Measurements from ENCODE around the gene PKNOX2. TPM values are rescaled to one million over a fixed set of nuclear protein-coding genes. Genes with fewer than 3 reads are reported as not detected.

Gene PKNOX2, protein sequence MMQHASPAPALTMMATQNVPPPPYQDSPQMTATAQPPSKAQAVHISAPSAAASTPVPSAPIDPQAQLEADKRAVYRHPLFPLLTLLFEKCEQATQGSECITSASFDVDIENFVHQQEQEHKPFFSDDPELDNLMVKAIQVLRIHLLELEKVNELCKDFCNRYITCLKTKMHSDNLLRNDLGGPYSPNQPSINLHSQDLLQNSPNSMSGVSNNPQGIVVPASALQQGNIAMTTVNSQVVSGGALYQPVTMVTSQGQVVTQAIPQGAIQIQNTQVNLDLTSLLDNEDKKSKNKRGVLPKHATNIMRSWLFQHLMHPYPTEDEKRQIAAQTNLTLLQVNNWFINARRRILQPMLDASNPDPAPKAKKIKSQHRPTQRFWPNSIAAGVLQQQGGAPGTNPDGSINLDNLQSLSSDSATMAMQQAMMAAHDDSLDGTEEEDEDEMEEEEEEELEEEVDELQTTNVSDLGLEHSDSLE
- not detected for total RNA-seq

DNA sequence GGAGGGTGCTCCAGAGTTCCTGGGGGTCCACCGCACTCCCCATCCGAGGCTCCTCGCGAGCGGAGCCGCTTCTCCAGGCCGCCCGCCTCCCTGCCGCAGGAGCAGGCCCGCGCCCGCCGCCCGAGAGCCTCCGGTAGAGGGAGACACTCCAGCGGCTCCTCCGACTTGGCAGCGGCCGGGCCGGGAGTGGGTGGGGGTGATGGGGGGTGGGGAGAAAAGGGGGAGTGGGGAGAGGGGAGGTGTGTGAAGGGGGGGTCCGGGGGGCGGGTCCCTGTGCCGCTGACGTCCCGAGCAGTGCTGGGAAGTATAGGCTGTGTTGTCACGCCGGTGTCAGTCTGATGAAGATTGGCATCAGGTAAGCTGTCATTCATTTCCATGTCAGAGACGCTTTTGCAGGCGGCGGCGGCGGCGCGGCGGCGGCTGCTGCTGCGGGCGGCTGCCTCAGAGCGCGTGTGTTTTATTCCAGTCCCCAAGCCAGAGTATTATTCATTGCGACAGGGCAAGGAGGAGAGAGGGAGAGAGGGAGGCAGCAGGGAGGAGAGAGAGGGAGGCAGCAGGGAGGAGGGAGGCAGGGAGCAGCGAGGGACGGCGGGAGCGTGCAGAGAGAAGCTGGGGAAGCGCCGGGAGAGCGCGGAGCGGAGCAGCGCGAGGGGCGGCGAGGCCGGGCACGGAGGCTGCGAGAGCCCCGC is at the start of gene PKNOX2:
PKNOX2 (plus strand) TSS at position 330 of the 689 bp plus-strand sequence. CDS start 186,555 bp downstream, outside the sequence.
- Mint-ChIP-seq H3K4me3 (peak within 1 kb of the TSS; percentile 77), H3K27ac (no peak within 1 kb of the TSS), H3K4me1 (ENCODE audit: low read depth) (peaks cover 17% of the 10 kb centered on the region), H3K27me3 (peaks cover 48% of the 10 kb centered on the region), H3K9me3 (no peaks in the 10 kb centered on the region), H3K36me3 (no peaks in the 10 kb centered on the region)
- ChIA-PET POLR2A (no interaction called here), CTCF (interaction anchor here (0.6 to 1.3 kb wide), 4 partner anchors 10 to 209 kb away, joined by 3 to 8 read pairs (median 4); no protein-coding TSS in a partner anchor)
- intact Hi-C loops (cut with micrococcal nuclease), result loop anchor here (1.0 to 10.0 kb wide), 2 partner anchors 181 to 240 kb away; no protein-coding TSS in a partner anchor
- DNase-seq, result peak; percentile 70

DNA sequence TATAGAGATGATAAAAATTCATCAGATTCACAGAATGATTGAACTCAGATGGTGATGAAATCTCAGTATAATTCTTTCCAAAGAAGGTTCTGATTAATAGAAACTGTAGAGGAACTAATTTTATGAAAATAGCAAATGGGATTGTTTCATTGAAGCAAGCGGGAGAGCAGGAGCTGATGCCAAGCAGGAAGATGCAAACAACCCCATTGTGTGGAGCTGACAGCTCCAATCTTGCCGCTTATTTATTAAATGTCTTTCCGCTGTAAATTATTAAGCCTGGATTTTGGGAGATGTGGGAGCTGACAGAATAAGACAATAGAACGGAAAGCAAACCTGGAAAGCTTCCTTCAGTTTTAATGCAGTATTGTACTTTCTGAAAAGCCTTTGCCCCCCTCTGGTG is 47.1 kb upstream of the PKNOX2 start:
- intact Hi-C loops (cut with micrococcal nuclease), result no loop called here
- Mint-ChIP-seq H3K4me3 (no peak overlapping the region), H3K27ac (no peak overlapping the region), H3K36me3 (no peaks in the 10 kb centered on the region), H3K4me1 (ENCODE audit: low read depth) (no peaks in the 10 kb centered on the region), H3K9me3 (peaks cover 4% of the 10 kb centered on the region), H3K27me3 (peaks cover 9% of the 10 kb centered on the region)
- no peak for DNase-seq
- CTCF ChIA-PET, result interaction anchor here (1.4 kb wide), 1 partner anchor 25 kb away, joined by 3 read pairs; no protein-coding TSS in a partner anchor
- POLR2A ChIA-PET, result no interaction called here

DNA sequence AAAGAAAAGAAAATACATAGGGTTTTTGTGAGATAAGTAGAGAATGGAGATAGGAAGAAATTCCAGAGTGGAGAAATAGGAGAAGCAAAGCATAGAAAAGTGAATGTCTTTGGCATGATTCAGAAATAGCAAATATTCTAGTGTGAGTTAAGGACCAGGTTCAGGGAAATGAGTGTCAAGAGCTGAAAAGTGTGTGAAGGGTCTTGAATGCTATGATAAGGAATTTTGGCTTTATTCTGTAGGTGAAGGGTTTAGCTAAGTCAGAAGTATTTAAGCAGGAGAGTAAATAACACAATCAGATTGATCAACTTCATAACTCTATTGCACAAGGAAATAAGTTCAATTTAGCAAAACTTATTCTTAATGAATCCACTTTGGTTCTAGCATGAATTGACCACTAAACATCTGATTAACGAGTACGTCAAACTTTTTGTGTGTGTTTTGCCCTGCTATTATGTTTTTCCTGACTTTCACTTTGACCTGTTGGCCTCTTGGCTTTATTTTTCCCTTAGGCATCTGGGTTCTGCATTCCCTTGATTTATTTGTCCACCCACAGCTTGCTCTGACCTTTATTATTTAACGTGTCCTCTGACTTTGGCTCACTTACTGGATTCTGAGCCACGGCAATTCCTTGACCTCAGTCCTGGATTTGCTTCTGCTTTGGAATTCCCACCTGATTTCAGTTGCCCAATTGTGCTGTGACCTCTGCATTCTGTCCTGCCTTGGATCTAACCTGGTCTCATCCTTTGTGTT is 41.2 kb upstream of the PKNOX2 start:
- peaks cover 17% of the 10 kb centered on the region for H3K27me3 Mint-ChIP-seq
- DNase-seq, result no peak
- H3K9me3 Mint-ChIP-seq, result peaks cover 2% of the 10 kb centered on the region
- no peak overlapping the region for H3K27ac Mint-ChIP-seq
- H3K4me3 Mint-ChIP-seq, result no peak overlapping the region
- intact Hi-C loops (cut with micrococcal nuclease), result no loop called here
- peaks cover 6% of the 10 kb centered on the region for H3K4me1 Mint-ChIP-seq (ENCODE audit: low read depth)
- CTCF ChIA-PET, result interaction anchor here (0.6 to 4.3 kb wide), 11 partner anchors 11 to 352 kb away, joined by 3 to 34 read pairs (median 6); partner anchors contain the start of gene TMEM218
- H3K36me3 Mint-ChIP-seq, result no peaks in the 10 kb centered on the region
- POLR2A ChIA-PET, result interaction anchor here (1.8 kb wide), 1 partner anchor 12 kb away, joined by 9 read pairs; the partner anchor contains the start of gene TMEM218

DNA sequence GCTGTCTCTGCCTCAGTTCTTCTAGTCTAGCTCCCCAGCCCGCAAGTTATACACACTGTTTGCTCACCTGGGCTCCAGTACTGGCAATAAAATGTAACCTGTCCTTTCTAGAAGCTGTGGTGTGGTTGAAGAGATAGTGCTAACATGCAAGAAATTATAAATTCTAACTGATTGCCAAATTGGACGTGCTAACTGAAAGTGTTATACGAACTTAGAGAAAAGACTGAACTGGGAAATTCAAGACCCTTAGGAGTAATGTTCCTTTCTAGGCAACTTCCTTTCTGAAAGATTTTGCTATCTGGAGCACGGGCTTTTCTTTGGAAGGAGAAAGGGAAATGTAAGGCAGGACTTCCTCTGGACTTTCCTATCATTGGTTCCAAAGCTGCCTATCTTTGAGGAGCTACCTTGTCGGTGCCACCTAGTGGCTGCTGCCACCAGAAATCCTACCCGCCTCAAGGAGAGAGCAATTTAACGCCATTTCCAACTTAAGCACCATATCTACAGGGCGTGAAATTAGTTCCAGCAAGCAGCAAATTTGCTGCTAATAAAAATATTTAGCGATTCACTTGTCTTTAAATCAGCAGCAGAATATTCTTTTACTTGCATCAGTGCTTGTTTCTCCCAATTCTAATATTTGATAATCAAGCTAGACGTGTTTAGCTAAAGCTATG is 40.5 kb upstream of the PKNOX2 start:
- no peak overlapping the region for H3K4me3 Mint-ChIP-seq
- H3K9me3 Mint-ChIP-seq, result peaks cover 2% of the 10 kb centered on the region
- no peaks in the 10 kb centered on the region for H3K36me3 Mint-ChIP-seq
- intact Hi-C loops (cut with micrococcal nuclease), result no loop called here
- ChIA-PET POLR2A (interaction anchor here (1.8 kb wide), 1 partner anchor 13 kb away, joined by 9 read pairs; the partner anchor contains the start of gene TMEM218), CTCF (interaction anchor here (0.6 to 4.3 kb wide), 17 partner anchors 11 to 351 kb away, joined by 3 to 34 read pairs (median 5); partner anchors contain the start of genes CCDC15 and TMEM218)
- peaks cover 6% of the 10 kb centered on the region for H3K4me1 Mint-ChIP-seq (ENCODE audit: low read depth)
- H3K27ac Mint-ChIP-seq, result no peak overlapping the region
- H3K27me3 Mint-ChIP-seq, result peaks cover 15% of the 10 kb centered on the region
- peak; percentile 61 for DNase-seq

DNA sequence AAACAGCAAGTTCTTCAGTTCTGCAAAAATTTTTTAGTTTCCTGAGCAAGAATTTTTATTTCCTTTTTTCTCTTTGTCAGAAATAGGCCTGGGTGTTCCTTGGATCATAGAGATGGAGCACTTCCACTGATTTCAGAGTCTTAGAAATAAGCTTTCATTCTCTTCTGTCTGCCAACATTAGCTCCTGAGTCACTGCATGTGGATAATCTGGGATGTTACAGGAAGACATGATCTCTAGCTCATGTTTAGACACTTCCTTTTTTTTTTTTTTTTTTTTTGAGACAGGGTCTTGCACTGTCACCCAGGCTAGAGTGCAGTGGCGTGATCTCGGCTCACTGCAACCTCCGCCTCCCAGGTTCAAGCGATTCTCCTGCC is 39.9 kb upstream of the PKNOX2 start:
- H3K36me3 Mint-ChIP-seq, result no peaks in the 10 kb centered on the region
- H3K4me1 Mint-ChIP-seq (ENCODE audit: low read depth), result peaks cover 6% of the 10 kb centered on the region
- H3K9me3 Mint-ChIP-seq, result peaks cover 2% of the 10 kb centered on the region
- ChIA-PET POLR2A (interaction anchor here (1.8 kb wide), 1 partner anchor 13 kb away, joined by 9 read pairs; the partner anchor contains the start of gene TMEM218), CTCF (interaction anchor here (0.9 to 4.3 kb wide), 14 partner anchors 12 to 259 kb away, joined by 3 to 34 read pairs (median 6); partner anchors contain the start of genes CCDC15 and TMEM218)
- H3K27me3 Mint-ChIP-seq, result peaks cover 18% of the 10 kb centered on the region
- no peak overlapping the region for H3K4me3 Mint-ChIP-seq
- intact Hi-C loops (cut with micrococcal nuclease), result no loop called here
- DNase-seq, result no peak
- no peak overlapping the region for H3K27ac Mint-ChIP-seq

DNA sequence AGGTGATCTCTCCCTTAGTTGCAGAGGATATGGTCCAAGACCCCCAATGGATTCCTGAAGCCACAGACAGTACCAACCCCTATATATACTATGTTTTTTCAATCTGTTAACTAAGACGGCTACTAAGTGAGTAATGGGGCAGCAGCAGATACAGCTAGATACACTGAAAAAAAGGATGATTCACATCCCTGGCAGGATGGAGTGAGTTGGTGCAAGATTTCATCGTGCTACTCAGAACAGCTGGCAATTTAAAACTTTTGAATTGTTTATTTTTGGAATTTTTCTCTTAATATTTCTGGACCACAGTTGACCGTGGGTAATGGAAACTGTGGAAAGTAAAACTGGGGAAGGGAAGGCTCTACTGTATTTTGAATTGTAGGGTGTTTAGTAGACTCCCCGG is 36.1 kb upstream of the PKNOX2 start:
- no peak overlapping the region for H3K27ac Mint-ChIP-seq
- H3K4me3 Mint-ChIP-seq, result no peak overlapping the region
- CTCF ChIA-PET, result interaction anchor here (1.1 kb wide), 1 partner anchor 14 kb away, joined by 3 read pairs; no protein-coding TSS in a partner anchor
- intact Hi-C loops (cut with micrococcal nuclease), result no loop called here
- peaks cover 35% of the 10 kb centered on the region for H3K27me3 Mint-ChIP-seq
- peaks cover 2% of the 10 kb centered on the region for H3K9me3 Mint-ChIP-seq
- H3K4me1 Mint-ChIP-seq (ENCODE audit: low read depth), result peaks cover 6% of the 10 kb centered on the region
- POLR2A ChIA-PET, result no interaction called here
- DNase-seq, result no peak
- no peaks in the 10 kb centered on the region for H3K36me3 Mint-ChIP-seq

DNA sequence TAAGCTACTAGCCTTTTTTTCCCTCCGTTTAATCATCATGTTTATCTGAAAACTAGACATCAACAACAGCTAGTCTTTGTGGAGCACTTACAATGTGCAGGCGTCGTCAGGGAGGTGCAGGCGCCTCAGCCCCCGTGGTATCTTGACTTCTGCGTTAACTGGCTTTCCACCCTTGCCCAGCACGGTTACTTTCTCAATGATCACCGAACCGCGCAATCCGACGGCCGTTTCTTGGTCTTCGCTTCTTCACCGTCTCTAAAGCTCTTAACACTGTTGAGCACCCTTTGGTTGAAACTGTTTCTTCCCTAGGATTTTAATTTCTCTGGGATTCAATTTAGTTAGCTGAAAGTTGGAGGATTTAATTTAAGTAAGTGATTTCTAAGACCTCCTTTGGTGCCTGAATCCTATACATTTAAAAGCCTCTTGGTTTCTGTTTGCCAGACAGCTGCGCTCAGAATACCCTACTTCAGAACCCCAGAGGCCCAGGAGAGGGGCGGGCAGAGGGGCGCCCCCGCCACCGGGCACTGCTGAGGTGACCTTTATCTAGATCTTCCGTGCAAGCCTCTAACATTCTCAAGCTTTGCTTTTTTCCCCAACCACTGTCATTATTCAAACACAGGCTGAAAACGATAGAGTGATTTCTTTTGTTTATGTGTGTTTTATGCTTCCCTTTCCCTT is 35.1 kb upstream of the PKNOX2 start:
- intact Hi-C loops (cut with micrococcal nuclease), result no loop called here
- H3K9me3 Mint-ChIP-seq, result no peaks in the 10 kb centered on the region
- ChIA-PET CTCF (interaction anchor here (1.3 kb wide), 1 partner anchor 13 kb away, joined by 4 read pairs; no protein-coding TSS in a partner anchor), POLR2A (no interaction called here)
- DNase-seq, result no peak
- peaks cover 40% of the 10 kb centered on the region for H3K27me3 Mint-ChIP-seq
- no peak overlapping the region for H3K27ac Mint-ChIP-seq
- no peak overlapping the region for H3K4me3 Mint-ChIP-seq
- H3K36me3 Mint-ChIP-seq, result no peaks in the 10 kb centered on the region
- H3K4me1 Mint-ChIP-seq (ENCODE audit: low read depth), result no peaks in the 10 kb centered on the region

DNA sequence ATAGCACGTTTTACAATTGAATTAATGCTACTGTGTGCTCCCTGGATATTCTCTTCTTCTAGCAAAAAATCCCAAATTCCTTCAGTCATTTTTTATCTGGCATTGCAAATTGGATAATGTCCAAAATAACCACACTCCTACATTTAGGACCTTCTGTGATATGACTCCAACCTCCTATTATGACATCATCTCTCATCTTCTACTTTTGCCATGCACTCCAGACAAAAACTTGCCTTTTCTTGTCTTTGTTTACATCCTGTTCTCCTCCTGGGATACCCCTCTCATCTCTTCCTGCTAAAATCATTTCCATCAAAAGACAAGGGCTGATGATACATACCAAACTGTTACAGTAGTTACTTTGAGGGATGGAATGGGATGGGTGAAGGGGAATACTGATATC is 32.5 kb upstream of the PKNOX2 start:
- H3K27me3 Mint-ChIP-seq, result peaks cover 44% of the 10 kb centered on the region
- H3K9me3 Mint-ChIP-seq, result no peaks in the 10 kb centered on the region
- no peak for DNase-seq
- ChIA-PET CTCF (interaction anchor here (1.9 kb wide), 1 partner anchor 10 kb away, joined by 9 read pairs; no protein-coding TSS in a partner anchor), POLR2A (no interaction called here)
- no peak overlapping the region for H3K4me3 Mint-ChIP-seq
- H3K36me3 Mint-ChIP-seq, result no peaks in the 10 kb centered on the region
- intact Hi-C loops (cut with micrococcal nuclease), result no loop called here
- no peaks in the 10 kb centered on the region for H3K4me1 Mint-ChIP-seq (ENCODE audit: low read depth)
- no peak overlapping the region for H3K27ac Mint-ChIP-seq

DNA sequence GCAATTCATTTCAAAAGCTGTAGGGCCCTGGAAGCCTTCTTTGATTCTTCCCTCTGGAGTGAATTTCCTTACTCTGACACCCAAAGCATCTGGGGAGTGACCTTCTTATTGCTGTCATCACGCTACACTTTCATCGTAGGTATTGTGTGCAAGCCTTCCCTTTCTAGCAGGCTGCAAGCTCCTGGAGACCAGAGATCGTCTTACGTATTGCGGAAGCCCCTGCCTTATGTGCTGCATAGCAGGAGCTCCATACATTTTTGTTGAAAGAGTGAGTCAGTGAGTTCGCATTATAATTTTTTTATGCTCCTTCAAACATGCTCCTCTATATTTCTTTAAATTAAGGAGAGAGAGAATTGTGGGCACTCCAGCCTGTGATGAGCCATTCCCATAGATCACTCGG is 32.0 kb upstream of the PKNOX2 start:
- Mint-ChIP-seq H3K27me3 (peaks cover 44% of the 10 kb centered on the region), H3K4me1 (ENCODE audit: low read depth) (no peaks in the 10 kb centered on the region), H3K9me3 (no peaks in the 10 kb centered on the region), H3K27ac (no peak overlapping the region), H3K36me3 (no peaks in the 10 kb centered on the region), H3K4me3 (no peak overlapping the region)
- ChIA-PET POLR2A (no interaction called here), CTCF (interaction anchor here (1.9 kb wide), 1 partner anchor 9 kb away, joined by 9 read pairs; no protein-coding TSS in a partner anchor)
- intact Hi-C loops (cut with micrococcal nuclease), result no loop called here
- no peak for DNase-seq

DNA sequence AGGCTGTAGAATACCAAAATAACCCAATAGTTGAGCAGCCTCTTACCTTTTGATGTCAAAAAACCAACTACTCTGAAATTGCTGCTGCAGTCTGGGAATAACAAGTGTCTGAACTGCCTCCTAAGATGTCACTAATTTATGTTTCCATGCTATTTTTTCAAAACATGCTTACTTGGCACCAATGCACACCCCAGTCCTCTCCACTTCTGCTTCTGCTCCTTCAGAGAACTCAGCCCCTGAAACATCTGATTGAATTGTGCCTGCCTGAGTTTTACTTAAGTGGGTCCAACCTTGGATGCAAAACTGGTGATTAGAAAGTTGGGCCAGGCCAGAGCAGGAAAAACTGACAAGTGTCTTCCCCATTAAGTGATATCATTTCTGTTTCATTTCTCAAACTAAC is 28.6 kb upstream of the PKNOX2 start:
- no peaks in the 10 kb centered on the region for H3K36me3 Mint-ChIP-seq
- H3K9me3 Mint-ChIP-seq, result no peaks in the 10 kb centered on the region
- H3K4me1 Mint-ChIP-seq (ENCODE audit: low read depth), result no peaks in the 10 kb centered on the region
- intact Hi-C loops (cut with micrococcal nuclease), result no loop called here
- no peak overlapping the region for H3K4me3 Mint-ChIP-seq
- DNase-seq, result no peak
- peaks cover 42% of the 10 kb centered on the region for H3K27me3 Mint-ChIP-seq
- ChIA-PET POLR2A (no interaction called here), CTCF (no interaction called here)
- H3K27ac Mint-ChIP-seq, result no peak overlapping the region

DNA sequence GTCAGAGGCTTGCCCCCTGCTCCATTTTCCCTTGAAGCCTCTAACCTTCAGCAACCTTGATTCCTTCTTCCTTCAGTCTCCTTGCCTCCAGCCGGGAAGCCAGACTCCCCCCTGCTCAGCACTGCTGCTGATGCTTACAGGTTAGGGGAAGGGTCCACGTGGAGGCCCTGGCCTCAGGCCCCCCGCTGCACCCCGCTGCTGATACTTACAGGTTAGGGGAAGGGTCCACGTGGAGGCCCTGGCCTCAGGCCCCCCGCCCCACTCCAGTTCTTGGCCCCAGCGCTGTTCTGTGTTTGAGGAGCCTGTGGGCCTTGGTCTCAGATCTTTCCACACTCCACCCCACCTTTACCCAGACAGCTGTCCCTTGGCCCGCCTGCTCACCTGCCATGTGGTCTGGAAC is 25.6 kb upstream of the PKNOX2 start:
- Mint-ChIP-seq H3K4me1 (ENCODE audit: low read depth) (peaks cover 4% of the 10 kb centered on the region), H3K4me3 (no peak overlapping the region), H3K9me3 (no peaks in the 10 kb centered on the region), H3K27me3 (peaks cover 36% of the 10 kb centered on the region), H3K36me3 (no peaks in the 10 kb centered on the region), H3K27ac (no peak overlapping the region)
- ChIA-PET POLR2A (no interaction called here), CTCF (no interaction called here)
- intact Hi-C loops (cut with micrococcal nuclease), result no loop called here
- no peak for DNase-seq

All from activated CD4-positive, alpha-beta memory T cell treated with anti-CD3 and anti-CD28 coated beads for 36 hours (primary cell).